Fibroblast of skin of right quadriceps (primary cell): ENCODE data around the gene PRR14.
"Not testable (repeated sequence)": the region's sequence is repeated elsewhere in the genome, so short reads cannot be mapped to it uniquely, and the experiment has no call there.

ENCODE experiments used
- DNase-seq: peaks from one replicate; pipeline ENCODE4 v3.0.0-alpha.2; 2013

Gene PRR14

DNA sequence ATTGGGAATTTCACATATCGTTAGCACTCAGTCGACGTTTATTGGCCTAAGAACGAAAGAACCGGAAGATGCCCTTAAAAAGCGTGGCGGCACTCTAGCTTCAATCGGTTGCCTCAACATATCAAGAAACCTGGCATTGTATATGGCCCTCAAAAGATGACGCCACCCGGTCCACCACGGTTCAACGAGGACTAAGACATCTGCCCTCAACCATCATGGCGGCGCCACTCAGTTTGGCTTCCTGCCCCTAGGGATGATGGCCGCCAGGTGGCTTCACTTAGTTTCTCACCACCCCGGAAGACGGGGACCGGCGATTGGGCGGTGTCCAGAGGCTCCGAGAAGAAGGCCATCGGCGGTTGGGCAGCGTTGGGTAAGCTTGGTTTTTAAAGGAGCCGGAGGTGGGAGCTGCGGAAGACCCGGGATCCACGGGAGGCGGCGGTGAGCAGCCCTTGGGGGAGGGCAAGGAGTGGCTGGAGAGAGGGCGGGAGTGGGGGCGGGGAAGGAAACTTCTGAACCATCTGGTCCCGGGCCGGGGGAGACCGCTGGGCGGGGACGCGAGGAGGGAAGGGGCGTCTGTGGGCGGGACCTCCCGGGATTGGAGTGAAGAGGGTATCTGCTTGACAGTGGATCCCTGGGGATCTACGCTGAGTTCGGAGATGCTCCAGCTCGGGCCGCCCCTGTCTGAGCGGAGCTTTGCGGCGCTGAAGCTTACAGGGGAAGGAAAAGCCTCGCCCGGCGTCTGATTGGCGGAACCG lies at the start of gene PRR14:
TSS of gene PRR14 (plus strand) at position 592 of the 755 bp plus-strand sequence. CDS start 686 bp downstream, outside the sequence.
- peak; percentile 100 for DNase-seq

DNA sequence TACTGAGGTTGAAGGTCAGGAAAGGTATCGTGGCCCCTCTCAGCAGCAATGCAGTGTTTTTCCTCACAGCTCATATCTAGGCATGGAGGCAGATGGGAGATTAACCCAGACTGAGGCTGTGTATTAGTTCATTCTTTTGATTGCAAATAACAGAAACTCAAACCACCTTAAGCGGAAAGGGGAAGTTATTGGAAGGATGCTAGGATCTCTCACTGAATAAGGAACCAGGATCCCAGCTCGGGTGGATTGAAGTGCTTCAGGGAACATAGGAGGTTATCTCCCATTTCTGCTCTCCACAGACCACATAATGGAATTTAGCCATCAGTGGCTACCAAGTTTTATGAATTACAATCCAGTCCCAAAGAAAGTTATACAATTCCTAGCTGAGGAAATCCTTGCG lies 48.8 kb upstream of the PRR14 start:
- no peak for DNase-seq

DNA sequence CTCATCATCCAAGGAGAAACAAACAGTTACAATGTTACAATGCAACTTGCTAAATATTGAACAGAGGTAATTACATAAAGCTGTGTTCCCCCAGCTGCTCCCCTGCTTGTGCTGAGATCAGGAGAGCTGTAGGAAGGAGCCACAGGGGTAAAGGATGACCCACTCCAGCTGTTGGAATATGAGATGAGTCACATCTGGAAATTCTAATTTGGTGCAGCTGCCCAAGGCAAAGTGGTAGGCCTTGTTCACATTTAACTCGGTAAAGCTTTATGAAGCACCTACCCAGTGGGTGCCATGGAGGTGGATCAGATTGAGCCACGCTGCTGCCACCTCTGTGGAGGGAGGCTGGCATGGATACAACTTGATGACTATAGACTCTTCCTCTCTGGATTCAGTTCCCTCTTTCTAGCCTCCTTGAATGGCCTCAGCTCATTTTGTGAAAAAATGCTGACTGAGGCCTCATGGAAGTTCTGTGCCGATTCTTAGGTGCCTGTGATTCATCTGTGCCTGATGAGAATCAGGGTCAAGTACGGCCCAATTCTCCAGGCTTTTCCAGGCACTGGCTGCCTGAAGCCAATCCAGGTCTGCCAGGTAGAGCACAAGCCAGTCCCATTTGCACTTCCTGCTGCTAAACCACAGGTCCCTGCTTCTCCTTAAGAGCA lies 48.0 kb upstream of the PRR14 start:
- DNase-seq = peak; percentile 20

DNA sequence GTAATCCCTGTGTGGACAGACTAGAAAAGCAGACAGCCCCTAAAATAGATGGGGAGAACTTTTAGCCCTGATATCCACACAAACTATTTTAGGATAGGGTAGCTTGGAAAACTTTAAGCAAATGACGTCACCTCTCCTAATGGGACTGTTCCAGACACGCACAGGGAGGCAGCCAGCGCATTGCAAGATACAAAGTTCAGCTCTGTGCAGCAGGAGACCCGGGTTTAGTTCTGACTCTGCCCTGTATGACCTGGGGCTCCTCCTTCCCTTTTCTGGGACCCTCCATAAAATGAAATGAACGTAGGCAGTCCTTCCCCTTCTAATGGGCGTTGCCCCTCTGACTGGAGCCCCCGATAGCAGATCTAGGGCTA lies 46.8 kb upstream of the PRR14 start:
- no peak for DNase-seq

- DNase-seq = no peak
Measured at GRCh38 chr16:30604316-30604947, 46.3 kb upstream of the PRR14 start.

GRCh38 chr16:30605158-30605557 lies 45.6 kb upstream of the PRR14 start:
- no peak for DNase-seq

GRCh38 chr16:30606004-30606403 lies 44.8 kb upstream of the PRR14 start:
- no peak for DNase-seq

DNA sequence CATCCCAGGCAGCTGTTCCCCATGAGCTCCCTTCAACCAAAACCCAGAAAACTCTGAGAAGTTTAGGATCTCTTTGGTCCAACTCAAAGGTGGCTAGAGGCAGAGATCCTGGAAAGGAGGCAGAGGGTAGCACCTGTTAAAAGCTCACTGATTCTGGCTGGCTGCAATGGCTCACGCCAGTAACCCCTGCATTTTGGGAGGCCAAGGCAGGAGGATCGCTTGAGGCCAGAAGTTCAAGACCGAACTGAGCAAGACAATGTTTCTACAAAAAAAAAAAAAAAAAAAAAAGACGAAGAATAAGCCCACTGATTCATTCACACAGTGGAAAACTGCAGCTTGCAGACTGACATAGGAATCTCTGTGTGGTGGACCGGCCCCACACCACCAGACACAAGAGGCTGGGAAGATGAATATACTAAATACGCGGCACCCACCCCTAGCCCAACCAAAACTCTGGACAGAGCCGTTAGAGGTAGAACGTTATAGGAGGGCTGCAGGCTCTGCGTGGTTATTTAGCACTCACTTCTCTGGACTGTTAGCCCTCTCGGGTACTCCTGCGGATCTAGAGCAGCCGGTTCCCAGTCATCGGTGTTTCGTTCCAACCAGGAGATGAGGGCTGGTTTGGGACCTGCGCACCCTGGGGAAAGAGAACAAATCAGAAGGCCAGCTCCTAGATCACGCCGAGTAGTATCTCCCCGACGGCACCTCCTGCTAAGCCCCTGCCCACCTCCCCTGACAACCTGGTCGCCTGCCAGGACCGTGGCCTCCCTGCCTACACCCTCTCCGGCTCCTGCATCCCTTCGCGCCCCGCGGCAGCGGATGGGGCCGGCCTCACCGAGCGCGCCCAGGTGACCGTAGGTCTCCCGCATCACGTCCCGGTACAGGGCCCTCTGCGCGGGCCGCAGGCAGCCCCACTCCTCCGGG lies 41.5 kb upstream of the PRR14 start:
- DNase-seq = peak; percentile 44

- peak; percentile 98 for DNase-seq
Measured at GRCh38 chr16:30609926-30610839, 40.6 kb upstream of the PRR14 start, which contains the start of gene ZNF689. Gene ZNF689 (minus strand): TSS chr16:30610389. CDS start chr16:30610041, 348 bp downstream.

DNA sequence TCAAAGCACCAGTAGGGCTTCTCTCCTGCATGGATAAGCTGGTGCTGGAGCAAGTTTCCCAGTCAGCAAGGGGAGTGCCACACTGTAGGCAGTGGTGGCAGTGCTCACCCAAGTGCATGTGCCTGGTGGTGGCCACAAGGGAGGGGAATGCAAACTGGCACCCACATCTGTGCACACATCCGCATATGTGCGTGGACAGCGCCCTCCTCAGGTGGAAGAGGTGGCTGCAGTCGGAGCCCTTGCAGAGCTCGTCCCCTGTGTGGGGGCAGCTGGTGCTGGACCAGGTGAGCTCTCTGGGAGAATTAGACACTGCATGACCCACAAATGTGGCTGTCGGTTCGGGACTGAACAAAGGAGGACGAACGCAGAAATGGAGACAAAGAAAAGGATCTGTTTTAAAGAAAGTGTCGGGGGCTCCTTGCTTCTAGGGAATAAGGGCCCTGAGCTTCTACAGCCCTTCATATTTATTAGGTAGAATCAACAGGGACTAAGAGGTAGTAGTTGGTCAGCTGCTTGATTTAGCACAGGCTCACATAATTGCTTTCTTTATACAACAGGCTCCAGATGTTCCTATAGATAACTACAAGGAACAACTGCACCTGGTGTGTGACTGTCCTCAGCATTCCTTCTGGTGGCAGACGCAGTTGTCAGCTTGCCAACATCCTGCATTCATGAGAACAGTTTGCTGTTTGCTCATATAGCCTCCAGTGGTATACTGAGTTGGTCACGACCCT lies 35.2 kb upstream of the PRR14 start:
- DNase-seq = peak; percentile 10

DNA sequence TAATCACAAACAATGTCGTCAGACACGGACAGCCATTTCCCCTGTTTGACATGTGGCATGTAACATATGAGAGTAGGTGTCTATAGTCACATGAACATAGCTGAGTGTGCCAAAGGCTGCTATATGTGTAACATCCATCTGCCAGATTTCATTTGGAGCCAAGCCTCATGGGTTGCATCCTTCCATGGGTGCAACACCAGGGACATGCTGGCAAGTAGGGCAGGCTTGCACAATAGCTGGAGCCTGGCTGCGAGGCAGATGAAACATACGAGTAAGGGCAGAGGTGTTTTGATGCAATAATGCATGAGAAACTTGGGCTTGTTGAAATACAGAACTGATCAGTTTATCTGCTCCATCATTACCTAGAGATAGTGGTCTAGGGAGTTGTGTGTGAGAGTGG lies 31.6 kb upstream of the PRR14 start:
- DNase-seq = no peak

DNA sequence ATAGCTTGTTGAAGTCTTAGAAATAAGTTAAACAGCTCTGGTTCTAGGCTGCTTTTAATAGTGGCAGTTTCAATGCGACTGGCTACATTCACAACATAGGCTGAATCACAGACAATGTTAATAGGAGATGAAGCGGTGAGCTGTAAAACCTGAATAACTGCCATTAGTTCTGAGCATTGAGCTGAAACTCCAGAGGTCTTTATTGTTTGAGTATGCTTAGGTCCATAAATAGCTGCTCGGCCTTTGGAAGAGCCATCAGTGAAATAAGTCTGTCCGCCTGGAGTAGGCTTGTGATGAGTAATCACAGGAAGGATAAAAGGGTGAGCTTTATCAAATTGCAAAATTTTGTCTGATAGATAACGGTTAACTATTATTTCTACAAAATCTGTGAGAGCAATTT lies 31.1 kb upstream of the PRR14 start:
- DNase-seq = no peak

- DNase-seq = no peak
Measured at GRCh38 chr16:30620169-30620568, 30.6 kb upstream of the PRR14 start.

DNA sequence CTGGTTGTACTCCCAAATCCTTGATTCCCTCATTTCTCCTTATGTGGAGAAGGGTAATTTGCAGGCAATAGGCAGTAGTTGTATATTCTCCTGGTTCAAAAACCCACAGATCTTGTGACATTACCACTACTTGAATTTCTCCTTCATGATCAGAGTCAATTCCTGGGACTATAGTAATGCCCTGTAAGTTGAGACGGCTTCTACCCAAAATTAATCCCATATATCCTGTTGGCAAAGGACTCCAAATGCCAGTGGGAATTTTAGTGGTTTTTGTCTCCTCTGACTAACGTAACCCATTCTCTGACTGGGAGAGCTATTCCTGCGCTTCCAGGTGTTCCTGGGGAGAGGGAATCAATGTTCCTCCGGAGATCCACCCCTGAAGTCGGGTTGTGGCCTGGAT lies 29.0 kb upstream of the PRR14 start:
- peak; percentile 81 for DNase-seq

GRCh38 chr16:30622455-30623032 lies 28.2 kb upstream of the PRR14 start:
- no peak for DNase-seq

DNA sequence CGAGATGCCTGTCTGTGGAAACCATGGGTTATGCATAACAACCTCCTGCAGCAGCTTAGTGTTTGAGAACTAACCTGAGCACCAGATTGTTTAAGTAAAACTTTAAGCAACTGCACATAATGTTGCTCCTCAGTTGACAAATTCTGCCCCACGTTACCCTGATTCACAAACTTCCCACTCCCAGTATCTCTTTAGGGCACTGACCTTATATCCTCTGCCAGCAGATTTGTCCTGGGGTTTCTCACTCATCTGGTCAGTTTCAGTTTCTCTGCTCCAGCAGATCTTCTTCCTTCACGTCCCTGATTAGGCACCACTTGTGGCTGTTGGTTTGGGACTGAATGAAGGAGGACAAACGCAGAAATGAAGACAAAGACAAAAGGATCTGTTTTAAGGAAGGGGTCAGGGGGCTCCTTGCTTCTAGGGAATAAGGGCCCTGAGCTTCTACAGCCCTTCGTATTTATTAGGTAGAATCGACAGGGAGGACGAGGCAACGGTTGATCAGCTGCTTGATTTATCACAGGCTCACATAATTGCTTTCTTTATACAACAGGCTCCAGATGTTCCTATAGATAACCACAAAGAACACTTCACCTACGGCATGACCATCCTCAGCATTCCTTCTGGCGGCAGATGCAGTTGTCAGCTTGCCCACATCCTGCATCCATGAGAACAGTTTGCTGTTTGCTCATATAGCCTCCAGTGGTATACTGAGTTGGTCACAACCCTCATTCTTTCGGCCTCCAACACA lies 27.1 kb upstream of the PRR14 start:
- no peak for DNase-seq

- no peak for DNase-seq
Measured at GRCh38 chr16:30626236-30626635, 24.5 kb upstream of the PRR14 start.

DNA sequence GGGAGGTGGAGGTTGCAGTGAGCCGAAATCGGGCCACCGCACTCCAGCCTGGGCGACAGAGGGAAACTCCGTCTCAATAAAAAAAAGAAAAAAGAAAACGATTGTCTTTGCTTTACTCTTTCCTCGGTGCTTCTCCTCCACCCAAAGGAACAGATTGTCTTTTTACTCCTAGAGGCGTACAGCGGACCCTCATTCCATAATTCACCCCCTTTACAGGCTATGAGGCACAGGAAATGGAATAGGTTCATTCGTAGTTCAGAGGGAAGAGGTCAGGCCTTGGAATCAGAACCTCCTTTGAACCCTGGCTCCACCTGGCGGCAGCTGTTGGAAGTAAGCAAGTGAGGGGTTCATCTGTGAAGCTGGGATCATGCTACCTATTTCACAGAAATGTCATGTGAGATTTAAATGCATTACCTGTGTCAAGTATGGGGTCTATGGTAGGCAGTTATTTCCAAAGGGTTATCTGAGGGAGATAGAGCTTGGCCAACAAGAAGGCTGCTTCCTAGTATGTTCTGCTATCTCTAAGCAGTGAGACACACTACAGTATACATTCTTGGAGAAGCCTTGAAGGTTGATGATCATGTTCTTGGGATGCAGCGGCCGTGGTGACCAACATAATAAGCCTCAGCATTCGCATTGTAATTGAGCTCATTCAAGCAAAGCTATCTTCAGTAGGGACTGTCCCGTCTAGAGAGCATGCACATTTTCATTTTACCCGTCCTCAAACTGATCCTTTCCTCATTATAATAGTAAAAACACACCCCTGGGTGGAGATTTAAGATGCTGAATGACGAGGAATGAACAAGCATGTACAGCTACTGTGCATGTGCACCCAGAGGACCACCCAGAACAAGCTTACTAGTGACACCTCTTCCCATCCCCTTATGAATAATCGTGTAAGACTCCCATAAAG lies 21.9 kb upstream of the PRR14 start:
- DNase-seq = peak; percentile 70

DNA sequence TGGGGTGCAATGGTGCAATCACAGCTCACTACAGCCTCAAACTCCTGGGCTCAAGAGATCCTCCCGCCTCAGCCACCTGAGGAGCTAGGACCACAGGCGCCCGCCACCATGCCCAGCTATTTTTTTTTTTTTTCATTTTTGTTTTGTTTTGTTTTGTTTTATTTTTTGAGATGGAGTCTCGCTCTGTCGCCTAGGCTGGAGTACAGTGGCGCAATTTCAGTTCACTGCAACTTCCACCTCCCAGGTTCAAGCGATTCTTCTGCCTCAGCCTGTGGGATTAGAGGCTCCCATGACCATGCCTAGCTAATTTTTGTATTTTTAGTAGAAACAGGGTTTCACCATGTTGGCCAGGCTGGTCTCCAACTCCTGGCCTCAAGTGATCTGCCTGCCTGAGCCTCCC lies 18.3 kb upstream of the PRR14 start:
- DNase-seq = not testable (repeated sequence)
